B cell (primary cell): Measurements from ENCODE around the gene CD300LD. TPM values are rescaled to one million over a fixed set of nuclear protein-coding genes. Genes with fewer than 3 reads are reported as not detected.
A peak's percentile ranks its signal among the peaks of the same experiment; 100 is the strongest.

Source experiments
- ATAC-seq: fragments of 200-7000 bp; cut with Tn5 transposase; one replicate; pipeline ENCODE4 v1.10.0; 2021; ENCODE audit warnings: low read depth, mild to moderate bottlenecking, moderate number of reproducible peaks, moderate library complexity
- CTCF ChIA-PET: fragments of 350-600 bp; sonication (Branson Sonifier 250); formaldehyde crosslinking; loops from one replicate; lab custom pipeline; 2021; ENCODE audit warnings: antibody characterized with exemption, inconsistent platforms; lab: Charles Lee
- POLR2A ChIA-PET: fragments of 350-600 bp; sonication (Branson Sonifier 250); formaldehyde crosslinking; loops from one replicate; lab custom pipeline; 2021; ENCODE audit warnings: antibody characterized with exemption; lab: Charles Lee
- DNase-seq: peaks from one replicate; pipeline ENCODE4 v3.0.0; 2013
- H2AFZ ChIP-seq: 2 replicates; pipeline ENCODE4 v1.6.1; 2012; ENCODE audit warnings: mild to moderate bottlenecking, low read depth, low read length; ENCODE audit not compliant: insufficient read depth, poor library complexity, severe bottlenecking
- H3K27ac ChIP-seq, 2 donors: 1 replicate in 1 of 2; 2 replicates in 1 of 2; pipeline ENCODE4 v1.5.1; 2012 to 2013; ENCODE audit warnings: low read length in 2 of 2, mild to moderate bottlenecking in 2 of 2, moderate library complexity in 1 of 2
- H3K27me3 ChIP-seq, 4 experiments: fragments of 200-600 bp in 1 of 4; sonication (generic) in 1 of 4; replicated peaks in 1 of 4; 1 replicate in 2 of 4; 2 replicates in 2 of 4; pipeline versions ENCODE4 v1.6.1 to v1.7.0; 2013 to 2016; ENCODE audit warnings: low read length in 3 of 4, mild to moderate bottlenecking in 2 of 4, mixed read lengths in 1 of 4, moderate library complexity in 1 of 4; ENCODE audit not compliant: insufficient read depth in 4 of 4, control insufficient read depth in 3 of 4; ENCODE audit errors: control extremely low read depth in 1 of 4
- H3K36me3 ChIP-seq, 2 experiments: replicated peaks in 1 of 2; 1 replicate in 1 of 2; 2 replicates in 1 of 2; pipeline versions ENCODE4 v1.6.1 to v1.7.1; 2013; ENCODE audit warnings: low read length in 1 of 2; ENCODE audit not compliant: insufficient read depth in 2 of 2, control insufficient read depth in 1 of 2; ENCODE audit errors: control extremely low read depth in 1 of 2, extremely low read depth in 1 of 2
- H3K4me1 ChIP-seq, 2 donors: fragments of 200-600 bp in 1 of 2; sonication (generic) in 1 of 2; 1 replicate in 1 of 2; 2 replicates in 1 of 2; pipeline versions ENCODE4 v1.5.1 to v1.6.1; 2013 to 2017; ENCODE audit warnings: low read length in 2 of 2; ENCODE audit not compliant: control insufficient read depth in 2 of 2, insufficient read depth in 2 of 2
- H3K4me2 ChIP-seq: replicated peaks from 2 replicates; pipeline ENCODE3; 2012; ENCODE audit warnings: mild to moderate bottlenecking, low read depth, low read length; ENCODE audit not compliant: poor library complexity, severe bottlenecking
- H3K4me3 ChIP-seq, 5 experiments: fragments of 200-600 bp in 1 of 5; sonication (generic) in 1 of 5; 1 replicate in 3 of 5; 2 replicates in 2 of 5; pipeline versions ENCODE4 v1.5.1 to v1.7.0; 2011 to 2016; ENCODE audit warnings: low read length in 4 of 5, mild to moderate bottlenecking in 4 of 5, low read depth in 2 of 5, control low read depth in 1 of 5, moderate library complexity in 1 of 5; ENCODE audit not compliant: insufficient read depth in 1 of 5; ENCODE audit errors: control extremely low read depth in 1 of 5, extremely low read depth in 1 of 5
- H3K79me2 ChIP-seq: fragments of 200-600 bp; sonication (generic); one replicate; pipeline ENCODE4 v1.6.0; 2016; ENCODE audit warnings: low read length; ENCODE audit not compliant: control insufficient read depth, insufficient read depth
- H3K9ac ChIP-seq: fragments of 200-600 bp; sonication (generic); 2 replicates; pipeline ENCODE4 v1.6.1; 2017; ENCODE audit warnings: mild to moderate bottlenecking, low read length, moderate library complexity
- H3K9me3 ChIP-seq, 3 donors: one replicate each; pipeline versions ENCODE4 v1.6.1 to v1.7.1; 2013; ENCODE audit warnings: low read length in 2 of 3; ENCODE audit not compliant: control insufficient read depth in 2 of 3, insufficient read depth in 1 of 3; ENCODE audit errors: control extremely low read depth in 1 of 3
- H4K20me1 ChIP-seq: 2 replicates; pipeline ENCODE4 v1.6.0; 2012; ENCODE audit warnings: mild to moderate bottlenecking, low read length; ENCODE audit not compliant: insufficient read depth, control insufficient read depth, poor library complexity, severe bottlenecking
- H3K27ac Mint-ChIP-seq: one replicate; pipeline ENCODE4 v1.8.0; 2021; ENCODE audit warnings: mixed read lengths
- H3K27me3 Mint-ChIP-seq: one replicate; pipeline ENCODE4 v1.8.0; 2021; ENCODE audit warnings: mixed read lengths
- H3K4me1 Mint-ChIP-seq: one replicate; pipeline ENCODE4 v1.8.0; 2021; ENCODE audit warnings: mixed read lengths
- H3K4me3 Mint-ChIP-seq: one replicate; pipeline ENCODE4 v1.8.0; 2021; ENCODE audit warnings: mixed read lengths
- H3K9me3 Mint-ChIP-seq: one replicate; pipeline ENCODE4 v1.8.0; 2022; ENCODE audit warnings: mixed read lengths; ENCODE audit not compliant: insufficient read depth
- CTCF ChIP-seq: fragments of 200-600 bp; IDR thresholded peaks from one replicate; pipeline ENCODE4 v1.8.0; 2022; ENCODE audit warnings: antibody characterized with exemption, mild to moderate bottlenecking
- EZH2 ChIP-seq: IDR thresholded peaks from 2 replicates; pipeline ENCODE4 v1.6.1; 2012; ENCODE audit warnings: borderline replicate concordance, low read depth, mild to moderate bottlenecking, moderate library complexity, low read length; ENCODE audit not compliant: insufficient read depth, poor library complexity, severe bottlenecking
- WGBS: methylation state at CpG from one replicate; pipeline ENCODE4 v1.1.5; 2013; ENCODE audit warnings: missing lambda C conversion rate; ENCODE audit not compliant: insufficient coverage; 5-methylcytosine and 5-hydroxymethylcytosine counted together
- intact Hi-C: fragments of 100-400 bp; cut with micrococcal nuclease; formaldehyde crosslinking; loops from one replicate; pipeline ENCODE4 v1.10.0; 2022
- polyA plus RNA-seq: library from polyadenylated mRNA; depleted of rRNA; stranded (reverse); fragments of >200 nt; gene quantifications from 2 replicates; pipeline ENCODE4 v1.2.3, GENCODE V29; 2012
- total RNA-seq, 2 donors: library from RNA; stranded (reverse); fragments of 120-200 nt in 1 of 2; gene quantifications; 1 replicate in 1 of 2; 2 replicates in 1 of 2; pipeline versions ENCODE4 v1.2.3 to v1.2.4, GENCODE V29; 2013 to 2022

Gene CD300LD
- total and polyA plus RNA-seq, 2 donors (not counting 1 experiment from before 2014, with no cell fraction given): not detected

- no peak overlapping the region for H3K9ac ChIP-seq
- H3K27ac Mint-ChIP-seq: peak overlapping the region; percentile 72
- H3K36me3 ChIP-seq: no peaks in the 10 kb centered on the region
- DNase-seq: no peak
- intact Hi-C loops: no loop called here
- H3K4me1 Mint-ChIP-seq: peaks cover 69% of the 10 kb centered on the region
- H3K4me3 Mint-ChIP-seq: peak overlapping the region; percentile 45
- ChIA-PET CTCF (no interaction called here), POLR2A (interaction anchor here (0.8 kb wide), 1 partner anchor 9 kb away, joined by 3 read pairs; no protein-coding TSS in a partner anchor)
- peaks cover 0 to 16% (median 2%) of the 10 kb centered on the region in 4 experiments for H3K27me3 ChIP-seq
- WGBS: 59% methylated on average over 9 of the region's 13 CpGs
- H4K20me1 ChIP-seq: no peaks in the 10 kb centered on the region
- no peak overlapping the region for H2AFZ ChIP-seq
- H3K27ac ChIP-seq: no peak overlapping the region
- TF ChIP-seq CTCF: no peak
- TF ChIP-seq EZH2: no peak
- H3K27me3 Mint-ChIP-seq: peaks cover 5% of the 10 kb centered on the region
- H3K4me1 ChIP-seq: peaks cover 77 to 81% of the 10 kb centered on the region in 2 donors
- no peak overlapping the region for H3K4me3 ChIP-seq
- ATAC-seq: no peak
- peak overlapping the region; percentile 39 for H3K4me2 ChIP-seq
- H3K9me3 Mint-ChIP-seq: no peaks in the 10 kb centered on the region
- peaks cover 0 to 5% (median 0%) of the 10 kb centered on the region in 3 donors for H3K9me3 ChIP-seq
- no peaks in the 10 kb centered on the region for H3K79me2 ChIP-seq
Measured at GRCh38 chr17:74635418-74635817, 43.3 kb upstream of the CD300LD start.

- CTCF ChIA-PET: interaction anchor here (1.3 to 2.8 kb wide), 4 partner anchors 24 to 104 kb away, joined by 3 to 16 read pairs (median 8); partner anchors contain the start of gene RAB37
- Mint-ChIP-seq H3K4me1 (peaks cover 54% of the 10 kb centered on the region), H3K9me3 (no peaks in the 10 kb centered on the region)
Measured at GRCh38 chr17:74633326-74633725, 41.2 kb upstream of the CD300LD start.

More at GRCh38 chr17:74633326-74633725, 41.2 kb upstream of the CD300LD start:
- peak overlapping the region; percentile 45 for H3K4me2 ChIP-seq
- H4K20me1 ChIP-seq: no peaks in the 10 kb centered on the region
- ATAC-seq (no peak), DNase-seq (no peak)
- POLR2A ChIA-PET: interaction anchor here (1.0 kb wide), 1 partner anchor 10 kb away, joined by 4 read pairs; no protein-coding TSS in a partner anchor
- Mint-ChIP-seq H3K27me3 (peaks cover 5% of the 10 kb centered on the region), H3K4me3 (no peak overlapping the region), H3K27ac (no peak overlapping the region)
- H2AFZ ChIP-seq: no peak overlapping the region
- WGBS: 58% methylated on average over 8 of the region's 8 CpGs
- peaks cover 0 to 10% (median 4%) of the 10 kb centered on the region in 3 donors for H3K9me3 ChIP-seq
- H3K79me2 ChIP-seq: no peaks in the 10 kb centered on the region
- TF ChIP-seq CTCF (no peak), EZH2 (no peak)
- intact Hi-C loops: no loop called here
- peaks cover 60 to 62% of the 10 kb centered on the region in 2 donors for H3K4me1 ChIP-seq
- no peaks in the 10 kb centered on the region for H3K36me3 ChIP-seq
- no peak overlapping the region for H3K9ac ChIP-seq
- no peak overlapping the region for H3K27ac ChIP-seq
- no peak overlapping the region for H3K4me3 ChIP-seq
- peaks cover 0 to 16% (median 2%) of the 10 kb centered on the region in 4 experiments for H3K27me3 ChIP-seq
